GM13976 (cell line): ENCODE data around the gene TFRC.
"Not testable (repeated sequence)": the region's sequence is repeated elsewhere in the genome, so short reads cannot be mapped to it uniquely, and the experiment has no call there.

Source experiments
- DNase-seq: peaks from one replicate; pipeline ENCODE4 v3.0.0; 2012; ENCODE audit warnings: low spot score
- CTCF ChIP-seq: IDR thresholded peaks from 2 replicates; pipeline ENCODE4 v1.5.1; 2012; ENCODE audit warnings: borderline replicate concordance, mild to moderate bottlenecking; ENCODE audit not compliant: insufficient read depth; ENCODE audit errors: extremely low read depth, missing control alignments, control extremely low read depth
- in situ Hi-C: fragments of 300-500 bp; cut with MboI; formaldehyde crosslinking; loops from one replicate; pipeline ENCODE4 v1.12.0; 2022; ENCODE audit warnings: low sequenced_read_pairs, mixed read lengths, inconsistent platforms; ENCODE audit not compliant: unreplicated experiment

TFRC gene

GRCh38 chr3:196063456-196063855 lies 18.4 kb downstream of the TFRC start:
- DNase-seq = no peak
- TF ChIP-seq CTCF = no peak
- in situ Hi-C loops = no loop called here

GRCh38 chr3:196063049-196063448 lies 18.8 kb downstream of the TFRC start:
- DNase-seq = no peak
- TF ChIP-seq CTCF = no peak
- in situ Hi-C loops = no loop called here

- in situ Hi-C loops = no loop called here
- DNase-seq = no peak
Measured at GRCh38 chr3:196060834-196061233, 21.1 kb downstream of the TFRC start.

GRCh38 chr3:196057760-196058331 lies 24.0 kb downstream of the TFRC start:
- in situ Hi-C loops = no loop called here
- no peak for DNase-seq
- TF ChIP-seq CTCF = no peak

More at GRCh38 chr3:196060834-196061233, 21.1 kb downstream of the TFRC start:
- TF ChIP-seq CTCF = no peak

- DNase-seq, in situ Hi-C loops: not testable (repeated sequence)
Measured at GRCh38 chr3:196056371-196056770, 25.5 kb downstream of the TFRC start.

GRCh38 chr3:196055683-196056270 lies 26.1 kb downstream of the TFRC start:
- in situ Hi-C loops = no loop called here
- TF ChIP-seq CTCF = no peak
- no peak for DNase-seq

GRCh38 chr3:196055240-196055639 lies 26.6 kb downstream of the TFRC start:
- no peak for DNase-seq
- in situ Hi-C loops = no loop called here
- TF ChIP-seq CTCF = no peak
